ENCODE data around the gene SLC39A6.

DNA sequence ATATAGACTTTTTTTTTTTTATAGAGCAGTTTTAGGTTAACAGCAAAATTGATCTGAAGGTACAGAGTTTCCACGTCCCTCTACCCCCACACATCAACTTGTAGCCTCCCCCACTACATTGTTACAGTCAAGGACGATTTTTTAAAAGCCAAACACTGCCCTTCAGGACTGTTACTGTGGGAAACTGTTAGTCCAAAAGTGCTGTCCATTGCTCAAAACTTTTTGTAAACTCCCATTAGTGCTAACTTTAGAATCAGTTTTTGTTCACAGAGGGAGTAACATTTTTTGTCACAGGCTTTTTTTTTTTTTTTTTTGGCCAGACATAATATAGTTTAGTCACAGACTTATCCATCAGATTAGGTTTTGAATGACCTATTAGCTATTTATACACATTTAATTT is 24.6 kb upstream of the SLC39A6 start:
- TF ChIP-seq, protein P1, sequence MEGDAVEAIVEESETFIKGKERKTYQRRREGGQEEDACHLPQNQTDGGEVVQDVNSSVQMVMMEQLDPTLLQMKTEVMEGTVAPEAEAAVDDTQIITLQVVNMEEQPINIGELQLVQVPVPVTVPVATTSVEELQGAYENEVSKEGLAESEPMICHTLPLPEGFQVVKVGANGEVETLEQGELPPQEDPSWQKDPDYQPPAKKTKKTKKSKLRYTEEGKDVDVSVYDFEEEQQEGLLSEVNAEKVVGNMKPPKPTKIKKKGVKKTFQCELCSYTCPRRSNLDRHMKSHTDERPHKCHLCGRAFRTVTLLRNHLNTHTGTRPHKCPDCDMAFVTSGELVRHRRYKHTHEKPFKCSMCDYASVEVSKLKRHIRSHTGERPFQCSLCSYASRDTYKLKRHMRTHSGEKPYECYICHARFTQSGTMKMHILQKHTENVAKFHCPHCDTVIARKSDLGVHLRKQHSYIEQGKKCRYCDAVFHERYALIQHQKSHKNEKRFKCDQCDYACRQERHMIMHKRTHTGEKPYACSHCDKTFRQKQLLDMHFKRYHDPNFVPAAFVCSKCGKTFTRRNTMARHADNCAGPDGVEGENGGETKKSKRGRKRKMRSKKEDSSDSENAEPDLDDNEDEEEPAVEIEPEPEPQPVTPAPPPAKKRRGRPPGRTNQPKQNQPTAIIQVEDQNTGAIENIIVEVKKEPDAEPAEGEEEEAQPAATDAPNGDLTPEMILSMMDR (IDR thresholded peaks at IDR 0.05; ENCODE audit: poor library complexity) = no peak
- TF ChIP-seq EZH2 (IDR thresholded peaks at IDR 0.05; ENCODE audit: borderline replicate concordance) (no peak), EZH2phosphoT487 (IDR thresholded peaks at IDR 0.05; ENCODE audit: low read depth, severe bottlenecking, unreplicated experiment) (no peak)
